WTC11 (cell line): ENCODE data around the gene DYRK1A. TPM values are rescaled to one million over a fixed set of nuclear protein-coding genes. Genes with fewer than 3 reads are reported as not detected.

Experiments
- ATAC-seq: fragments of 200-7000 bp; cut with Tn5 transposase; 2 replicates; pipeline ENCODE4 v1.10.0; 2021; ENCODE audit warnings: mild to moderate bottlenecking, moderate library complexity
- CTCF ChIA-PET: fragments of 300-600 bp; sonication (Branson Sonifier 250); formaldehyde crosslinking; loops from one replicate; lab custom pipeline; 2021; ENCODE audit warnings: antibody characterized with exemption; lab: Charles Lee
- POLR2A ChIA-PET: fragments of 350-600 bp; sonication (Branson Sonifier 250); formaldehyde crosslinking; loops from one replicate; lab custom pipeline; 2021; ENCODE audit warnings: antibody characterized with exemption; lab: Charles Lee
- DNase-seq: peaks from one replicate; pipeline ENCODE4 v3.0.0; 2021; ENCODE audit warnings: low spot score
- H3K27ac Mint-ChIP-seq: 2 replicates; pipeline ENCODE4 v1.8.0; 2021; ENCODE audit warnings: mixed read lengths
- H3K27me3 Mint-ChIP-seq: 2 replicates; pipeline ENCODE4 v1.8.0; 2021; ENCODE audit warnings: low read depth, mild to moderate bottlenecking, moderate library complexity, mixed read lengths
- H3K36me3 Mint-ChIP-seq: 2 replicates; pipeline ENCODE4 v1.8.0; 2021; ENCODE audit warnings: mixed read lengths
- H3K4me1 Mint-ChIP-seq: 2 replicates; pipeline ENCODE4 v1.8.0; 2022; ENCODE audit warnings: mixed read lengths
- H3K4me3 Mint-ChIP-seq: 2 replicates; pipeline ENCODE4 v1.8.0; 2021; ENCODE audit warnings: mild to moderate bottlenecking, moderate library complexity, mixed read lengths
- H3K9me3 Mint-ChIP-seq: 2 replicates; pipeline ENCODE4 v1.8.0; 2021; ENCODE audit warnings: mixed read lengths
- ARID4B ChIP-seq: sonication (generic); formaldehyde crosslinking; IDR thresholded peaks from 2 replicates; pipeline ENCODE4 v1.8.0; 2023; ENCODE audit warnings: missing genetic modification reagents, mild to moderate bottlenecking, borderline replicate concordance
- CREB1 ChIP-seq: sonication (generic); formaldehyde crosslinking; IDR thresholded peaks from 2 replicates; pipeline ENCODE4 v1.8.0; 2023; ENCODE audit warnings: mild to moderate bottlenecking, missing genetic modification reagents
- ELF4 ChIP-seq: sonication (generic); formaldehyde crosslinking; IDR thresholded peaks from 2 replicates; pipeline ENCODE4 v1.8.1; 2022; ENCODE audit warnings: low read depth, mild to moderate bottlenecking, moderate library complexity, missing genetic modification reagents
- FOXP1 ChIP-seq: sonication (generic); formaldehyde crosslinking; IDR thresholded peaks from 2 replicates; pipeline ENCODE4 v1.8.0; 2022; ENCODE audit warnings: missing genetic modification reagents, mild to moderate bottlenecking, moderate library complexity, borderline replicate concordance
- GTF2I ChIP-seq: fragments of 250-450 bp; sonication (Bioruptor Pico); conservative IDR thresholded peaks from 2 replicates; pipeline ENCODE4 v1.4.0; 2021; ENCODE audit warnings: mild to moderate bottlenecking
- MXD4 ChIP-seq: fragments of 250-450 bp; sonication (Bioruptor Pico); IDR thresholded peaks from 2 replicates; pipeline ENCODE4 v1.8.0; 2021; ENCODE audit warnings: mild to moderate bottlenecking, moderate library complexity, borderline replicate concordance
- MYBL2 ChIP-seq: sonication (generic); formaldehyde crosslinking; IDR thresholded peaks from 2 replicates; pipeline ENCODE4 v1.8.1; 2023; ENCODE audit warnings: mild to moderate bottlenecking, moderate library complexity, missing genetic modification reagents
- RELA ChIP-seq: sonication (generic); formaldehyde crosslinking; IDR thresholded peaks from 2 replicates; pipeline ENCODE4 v1.8.1; 2022; ENCODE audit warnings: missing genetic modification reagents, mild to moderate bottlenecking, borderline replicate concordance
- SOX15 ChIP-seq: fragments of 250-450 bp; sonication (Bioruptor Pico); IDR thresholded peaks from 2 replicates; pipeline ENCODE4 v1.9.0; 2021; ENCODE audit warnings: mild to moderate bottlenecking
- ZNF232 ChIP-seq: sonication (generic); formaldehyde crosslinking; IDR thresholded peaks from 2 replicates; pipeline ENCODE4 v1.8.0; 2022; ENCODE audit warnings: mild to moderate bottlenecking, missing genetic modification reagents
- ZNF512 ChIP-seq: sonication (generic); formaldehyde crosslinking; IDR thresholded peaks from 2 replicates; pipeline ENCODE4 v1.8.1; 2022; ENCODE audit warnings: missing genetic modification reagents, borderline replicate concordance
- total RNA-seq: library from RNA; stranded (reverse); gene quantifications from 3 replicates; pipeline ENCODE4 v1.2.3, GENCODE V29; 2021
- TF ChIP-seq, protein P1 (sequence below): sonication (generic); formaldehyde crosslinking; IDR thresholded peaks from 2 replicates; pipeline ENCODE4 v1.8.0; 2023; ENCODE audit warnings: mild to moderate bottlenecking, missing genetic modification reagents
- TF ChIP-seq, protein P2 (sequence below): sonication (generic); formaldehyde crosslinking; IDR thresholded peaks from 2 replicates; pipeline ENCODE4 v1.8.0; 2022; ENCODE audit warnings: mild to moderate bottlenecking, missing genetic modification reagents
- TF ChIP-seq, protein P3 (sequence below): fragments of 250-450 bp; sonication (Bioruptor Pico); IDR thresholded peaks from 2 replicates; pipeline ENCODE4 v2.1.2; 2022; ENCODE audit warnings: mild to moderate bottlenecking, moderate library complexity
- TF ChIP-seq, protein P4 (sequence below): sonication (generic); formaldehyde crosslinking; IDR thresholded peaks from 2 replicates; pipeline ENCODE4 v1.8.1; 2022; ENCODE audit warnings: mild to moderate bottlenecking, moderate library complexity, missing genetic modification reagents

The DYRK1A gene
- total RNA-seq, 1 experiment from 2014 or later, result 56.5 TPM

DNA sequence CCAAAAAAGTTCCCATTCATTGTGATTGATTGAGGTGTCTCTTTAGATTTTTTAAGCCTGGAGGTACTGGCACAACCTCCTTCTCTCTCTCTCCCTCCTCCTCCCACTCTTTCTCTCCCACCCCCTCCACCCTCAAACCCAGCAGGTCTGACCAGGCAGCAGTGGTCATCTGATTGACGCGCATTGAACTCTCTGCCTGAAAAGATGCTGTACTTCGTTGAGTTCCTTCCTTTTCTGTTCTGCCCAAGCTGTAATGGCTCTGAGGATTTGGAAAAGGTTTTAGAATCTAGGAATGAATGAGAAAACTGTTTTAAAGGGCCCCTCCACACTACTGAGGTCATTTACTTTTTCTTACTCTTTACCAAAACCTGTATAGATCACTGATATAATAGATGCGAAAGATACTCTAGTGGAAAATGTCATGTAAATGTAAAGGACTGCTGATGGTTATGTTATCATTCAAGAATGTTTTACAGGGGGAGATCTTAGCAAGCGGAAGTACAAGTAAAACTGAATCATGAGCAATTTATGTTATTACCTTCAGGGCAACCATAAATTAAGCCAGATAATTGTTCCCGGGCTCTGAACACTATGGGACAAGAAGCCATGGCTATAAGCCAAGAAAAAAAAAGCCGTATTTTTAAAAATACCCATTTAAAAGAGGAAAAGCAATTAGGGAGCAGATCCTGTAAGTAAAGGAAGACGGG, 25.2 kb upstream of the DYRK1A start:
- Mint-ChIP-seq H3K27ac (no peak overlapping the region), H3K9me3 (peaks cover 13% of the 10 kb centered on the region), H3K36me3 (no peaks in the 10 kb centered on the region), H3K27me3 (no peaks in the 10 kb centered on the region), H3K4me1 (peaks cover 16% of the 10 kb centered on the region), H3K4me3 (no peak overlapping the region)
- ATAC-seq, result peak; percentile 26; the same call in 1 of the 2 replicates
- CTCF ChIA-PET, result no interaction called here
- no peak for DNase-seq
- POLR2A ChIA-PET, result no interaction called here
- TF ChIP-seq, protein P1, sequence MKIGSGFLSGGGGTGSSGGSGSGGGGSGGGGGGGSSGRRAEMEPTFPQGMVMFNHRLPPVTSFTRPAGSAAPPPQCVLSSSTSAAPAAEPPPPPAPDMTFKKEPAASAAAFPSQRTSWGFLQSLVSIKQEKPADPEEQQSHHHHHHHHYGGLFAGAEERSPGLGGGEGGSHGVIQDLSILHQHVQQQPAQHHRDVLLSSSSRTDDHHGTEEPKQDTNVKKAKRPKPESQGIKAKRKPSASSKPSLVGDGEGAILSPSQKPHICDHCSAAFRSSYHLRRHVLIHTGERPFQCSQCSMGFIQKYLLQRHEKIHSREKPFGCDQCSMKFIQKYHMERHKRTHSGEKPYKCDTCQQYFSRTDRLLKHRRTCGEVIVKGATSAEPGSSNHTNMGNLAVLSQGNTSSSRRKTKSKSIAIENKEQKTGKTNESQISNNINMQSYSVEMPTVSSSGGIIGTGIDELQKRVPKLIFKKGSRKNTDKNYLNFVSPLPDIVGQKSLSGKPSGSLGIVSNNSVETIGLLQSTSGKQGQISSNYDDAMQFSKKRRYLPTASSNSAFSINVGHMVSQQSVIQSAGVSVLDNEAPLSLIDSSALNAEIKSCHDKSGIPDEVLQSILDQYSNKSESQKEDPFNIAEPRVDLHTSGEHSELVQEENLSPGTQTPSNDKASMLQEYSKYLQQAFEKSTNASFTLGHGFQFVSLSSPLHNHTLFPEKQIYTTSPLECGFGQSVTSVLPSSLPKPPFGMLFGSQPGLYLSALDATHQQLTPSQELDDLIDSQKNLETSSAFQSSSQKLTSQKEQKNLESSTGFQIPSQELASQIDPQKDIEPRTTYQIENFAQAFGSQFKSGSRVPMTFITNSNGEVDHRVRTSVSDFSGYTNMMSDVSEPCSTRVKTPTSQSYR (CRISPR knock-in tag), result no peak
- TF ChIP-seq, protein P2, sequence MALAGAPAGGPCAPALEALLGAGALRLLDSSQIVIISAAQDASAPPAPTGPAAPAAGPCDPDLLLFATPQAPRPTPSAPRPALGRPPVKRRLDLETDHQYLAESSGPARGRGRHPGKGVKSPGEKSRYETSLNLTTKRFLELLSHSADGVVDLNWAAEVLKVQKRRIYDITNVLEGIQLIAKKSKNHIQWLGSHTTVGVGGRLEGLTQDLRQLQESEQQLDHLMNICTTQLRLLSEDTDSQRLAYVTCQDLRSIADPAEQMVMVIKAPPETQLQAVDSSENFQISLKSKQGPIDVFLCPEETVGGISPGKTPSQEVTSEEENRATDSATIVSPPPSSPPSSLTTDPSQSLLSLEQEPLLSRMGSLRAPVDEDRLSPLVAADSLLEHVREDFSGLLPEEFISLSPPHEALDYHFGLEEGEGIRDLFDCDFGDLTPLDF (CRISPR knock-in tag), result no peak
- TF ChIP-seq ARID4B (CRISPR knock-in tag), result no peak
- TF ChIP-seq, all 79 proteins: peak for 0

- no peak; the same call in 1 of the 2 replicates for ATAC-seq
- H3K4me3 Mint-ChIP-seq, result no peak overlapping the region
- TF ChIP-seq FOXP1 (CRISPR knock-in tag) (no peak), CREB1 (CRISPR knock-in tag) (no peak), GTF2I (CRISPR knock-in tag) (no peak), MXD4 (CRISPR knock-in tag) (no peak), ZNF232 (CRISPR knock-in tag) (no peak), ARID4B (CRISPR knock-in tag) (no peak), MYBL2 (CRISPR knock-in tag) (no peak), RELA (CRISPR knock-in tag) (no peak), ZNF512 (CRISPR knock-in tag) (no peak), SOX15 (CRISPR knock-in tag) (no peak), ELF4 (CRISPR knock-in tag) (no peak)
- TF ChIP-seq, protein P3, sequence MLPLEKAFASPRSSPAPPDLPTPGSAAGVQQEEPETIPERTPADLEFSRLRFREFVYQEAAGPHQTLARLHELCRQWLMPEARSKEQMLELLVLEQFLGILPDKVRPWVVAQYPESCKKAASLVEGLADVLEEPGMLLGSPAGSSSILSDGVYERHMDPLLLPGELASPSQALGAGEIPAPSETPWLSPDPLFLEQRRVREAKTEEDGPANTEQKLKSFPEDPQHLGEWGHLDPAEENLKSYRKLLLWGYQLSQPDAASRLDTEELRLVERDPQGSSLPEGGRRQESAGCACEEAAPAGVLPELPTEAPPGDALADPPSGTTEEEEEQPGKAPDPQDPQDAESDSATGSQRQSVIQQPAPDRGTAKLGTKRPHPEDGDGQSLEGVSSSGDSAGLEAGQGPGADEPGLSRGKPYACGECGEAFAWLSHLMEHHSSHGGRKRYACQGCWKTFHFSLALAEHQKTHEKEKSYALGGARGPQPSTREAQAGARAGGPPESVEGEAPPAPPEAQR (CRISPR knock-in tag), result no peak
- TF ChIP-seq, protein P4, sequence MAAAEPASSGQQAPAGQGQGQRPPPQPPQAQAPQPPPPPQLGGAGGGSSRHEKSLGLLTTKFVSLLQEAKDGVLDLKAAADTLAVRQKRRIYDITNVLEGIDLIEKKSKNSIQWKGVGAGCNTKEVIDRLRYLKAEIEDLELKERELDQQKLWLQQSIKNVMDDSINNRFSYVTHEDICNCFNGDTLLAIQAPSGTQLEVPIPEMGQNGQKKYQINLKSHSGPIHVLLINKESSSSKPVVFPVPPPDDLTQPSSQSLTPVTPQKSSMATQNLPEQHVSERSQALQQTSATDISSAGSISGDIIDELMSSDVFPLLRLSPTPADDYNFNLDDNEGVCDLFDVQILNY, result no peak
Observed at GRCh38 chr21:37342046-37342632, 24.4 kb upstream of the DYRK1A start.

More at GRCh38 chr21:37342046-37342632, 24.4 kb upstream of the DYRK1A start:
- no peak for DNase-seq
- ChIA-PET CTCF (no interaction called here), POLR2A (no interaction called here)
- H3K36me3 Mint-ChIP-seq, result 0 out of 2 replicates have a peak, but pooled peaks cover 1% of the 10 kb centered on the region
- H3K27ac Mint-ChIP-seq, result no peak overlapping the region
- no peaks in the 10 kb centered on the region for H3K27me3 Mint-ChIP-seq
- peaks cover 16% of the 10 kb centered on the region for H3K4me1 Mint-ChIP-seq
- peaks cover 18% of the 10 kb centered on the region for H3K9me3 Mint-ChIP-seq
